Lower lobe of right lung (tissue), 2 donors: Measurements from ENCODE around the gene AP2A2. TPM values are rescaled to one million over a fixed set of nuclear protein-coding genes. Genes with fewer than 3 reads are reported as not detected.

Experiments
- ATAC-seq, 2 donors: fragments of 200-7000 bp; cut with Tn5 transposase; one replicate each; pipeline ENCODE4 v1.9.1; 2020 to 2022; ENCODE audit warnings: mild to moderate bottlenecking in 2 of 2, moderate library complexity in 2 of 2
- DNase-seq: peaks from one replicate; pipeline ENCODE4 v3.0.0-alpha.2; 2020
- H3K27ac ChIP-seq: fragments of 200-600 bp; one replicate; pipeline ENCODE4 v1.8.0; 2022
- H3K27me3 ChIP-seq: fragments of 200-600 bp; one replicate; pipeline ENCODE4 v1.8.0; 2022; ENCODE audit warnings: low read depth
- H3K36me3 ChIP-seq: fragments of 200-600 bp; one replicate; pipeline ENCODE4 v1.8.0; 2022; ENCODE audit warnings: mild to moderate bottlenecking
- H3K4me1 ChIP-seq: fragments of 200-600 bp; one replicate; pipeline ENCODE4 v1.8.0; 2022
- H3K4me3 ChIP-seq: fragments of 200-600 bp; one replicate; pipeline ENCODE4 v1.8.0; 2022; ENCODE audit warnings: mild to moderate bottlenecking
- H3K9me3 ChIP-seq: fragments of 200-600 bp; one replicate; pipeline ENCODE4 v1.8.0; 2022
- CTCF ChIP-seq: fragments of 200-600 bp; IDR thresholded peaks from one replicate; pipeline ENCODE4 v1.8.0; 2022; ENCODE audit warnings: antibody characterized with exemption, mild to moderate bottlenecking
- intact Hi-C: fragments of 100-400 bp; cut with DNase I; formaldehyde crosslinking; loops from one replicate; pipeline ENCODE4 v1.11.0; 2022
- total RNA-seq: library from RNA; stranded (reverse); fragmentation: NEBNext Ultra II Directional; extraction: Animal tissue kit (Norgen Biotek cat#: 25700); gene quantifications from one replicate; pipeline ENCODE4 v1.2.1, GENCODE V29; 2021
- donor health status: DM: no; HTN: yes; CAD: no; lungs with severe emphysema.

Gene AP2A2
- total RNA-seq, 1 donor from 2014 or later = 130 TPM

GRCh38 chr11:1055990-1056771, 130.5 kb downstream of the AP2A2 start:
- intact Hi-C loops = no loop called here
- H3K27ac ChIP-seq = no peak overlapping the region
- H3K9me3 ChIP-seq = no peaks in the 10 kb centered on the region
- peaks cover 11% of the 10 kb centered on the region for H3K4me1 ChIP-seq
- ATAC-seq = no peak
- H3K4me3 ChIP-seq = no peak overlapping the region
- no peaks in the 10 kb centered on the region for H3K36me3 ChIP-seq
- no peak for TF ChIP-seq CTCF
- peaks cover 28% of the 10 kb centered on the region for H3K27me3 ChIP-seq
- DNase-seq = peak; percentile 45

- DNase-seq = no peak
- Histone ChIP-seq H3K4me3 (no peak overlapping the region), H3K36me3 (no peaks in the 10 kb centered on the region), H3K9me3 (peaks cover 4% of the 10 kb centered on the region), H3K27me3 (peaks cover 18% of the 10 kb centered on the region), H3K4me1 (peaks cover 11% of the 10 kb centered on the region), H3K27ac (no peak overlapping the region)
- no peak for TF ChIP-seq CTCF
- no peak for ATAC-seq
- intact Hi-C loops = no loop called here
Measured at GRCh38 chr11:1057806-1058205, 132.1 kb downstream of the AP2A2 start.

- no peak for ATAC-seq
- H3K4me3 ChIP-seq = no peak overlapping the region
- H3K9me3 ChIP-seq = peaks cover 4% of the 10 kb centered on the region
- peaks cover 2% of the 10 kb centered on the region for H3K4me1 ChIP-seq
- TF ChIP-seq CTCF = no peak
- DNase-seq = no peak
- H3K27me3 ChIP-seq = peaks cover 3% of the 10 kb centered on the region
- no peaks in the 10 kb centered on the region for H3K36me3 ChIP-seq
- no peak overlapping the region for H3K27ac ChIP-seq
- intact Hi-C loops = no loop called here
Measured at GRCh38 chr11:1059759-1060158, 134.1 kb downstream of the AP2A2 start.

- intact Hi-C loops = no loop called here
- Histone ChIP-seq H3K27ac (no peak overlapping the region), H3K4me3 (no peak overlapping the region), H3K36me3 (no peaks in the 10 kb centered on the region), H3K9me3 (peaks cover 4% of the 10 kb centered on the region), H3K27me3 (no peaks in the 10 kb centered on the region), H3K4me1 (no peaks in the 10 kb centered on the region)
- DNase-seq (no peak), ATAC-seq (no peak)
- no peak for TF ChIP-seq CTCF
Measured at GRCh38 chr11:1060410-1060809, 134.7 kb downstream of the AP2A2 start.

- no peaks in the 10 kb centered on the region for H3K4me1 ChIP-seq
- no peak overlapping the region for H3K4me3 ChIP-seq
- no peaks in the 10 kb centered on the region for H3K36me3 ChIP-seq
- H3K27me3 ChIP-seq = no peaks in the 10 kb centered on the region
- TF ChIP-seq CTCF = no peak
- H3K27ac ChIP-seq = no peak overlapping the region
- H3K9me3 ChIP-seq = peaks cover 4% of the 10 kb centered on the region
- ATAC-seq (peak in 1 of 2 donors; percentile 57), DNase-seq (no peak)
- intact Hi-C loops = no loop called here
Measured at GRCh38 chr11:1060852-1061616, 135.4 kb downstream of the AP2A2 start.

Other genes with a start within 250 kb of the AP2A2 start
- 32.0 TPM for gene DEAF1, start 230.6 kb upstream of the AP2A2 start, total RNA-seq
- gene TMEM80, start 230.1 kb upstream of the AP2A2 start, total RNA-seq = 33.9 TPM
- gene EPS8L2, start 219.6 kb upstream of the AP2A2 start, total RNA-seq = 156 TPM
- 218 TPM for gene TALDO1, start 178.4 kb upstream of the AP2A2 start, total RNA-seq
- 46.7 TPM for gene GATD1, start 148.4 kb upstream of the AP2A2 start, total RNA-seq
- not detected for gene CEND1, start 135.8 kb upstream of the AP2A2 start, total RNA-seq
- gene SLC25A22, start 127.6 kb upstream of the AP2A2 start, total RNA-seq = 18.2 TPM
- 12.6 TPM for gene PIDD1, start 120.6 kb upstream of the AP2A2 start, total RNA-seq
- 1,518 TPM for gene RPLP2, start 115.9 kb upstream of the AP2A2 start, total RNA-seq
- 137 TPM for gene PNPLA2, start 107.0 kb upstream of the AP2A2 start, total RNA-seq
- 43.6 TPM for gene CRACR2B, start 98.0 kb upstream of the AP2A2 start, total RNA-seq
- gene CD151, start 92.9 kb upstream of the AP2A2 start, total RNA-seq = 387 TPM
- gene POLR2L, start 83.3 kb upstream of the AP2A2 start, total RNA-seq = 127 TPM
- gene TSPAN4, start 83.0 kb upstream of the AP2A2 start, total RNA-seq = 140 TPM
- 65.0 TPM for gene CHID1, start 15.1 kb upstream of the AP2A2 start, total RNA-seq
- gene MUC6, start 110.8 kb downstream of the AP2A2 start, total RNA-seq = 0.09 TPM
- not detected for gene MUC2, start 149.0 kb downstream of the AP2A2 start, total RNA-seq
- 0.35 TPM for gene MUC5AC, start 232.1 kb downstream of the AP2A2 start, total RNA-seq